Effector CD4-positive, alpha-beta T cell (primary cell): ENCODE results near the gene SHROOM2.
"Not testable (repeated sequence)": the region's sequence is repeated elsewhere in the genome, so short reads cannot be mapped to it uniquely, and the experiment has no call there.

Source experiments
- DNase-seq: peaks from one replicate; pipeline ENCODE4 v3.0.0-alpha.2; 2020

Gene SHROOM2

GRCh38 chrX:9784332-9784731, 1.9 kb upstream of the SHROOM2 start:
- DNase-seq: no peak

- no peak for DNase-seq
Measured at GRCh38 chrX:9785254-9785943, 830 bp upstream of the SHROOM2 start.

GRCh38 chrX:9786798-9787635, 788 bp downstream of the SHROOM2 start:
- DNase-seq: no peak

DNA sequence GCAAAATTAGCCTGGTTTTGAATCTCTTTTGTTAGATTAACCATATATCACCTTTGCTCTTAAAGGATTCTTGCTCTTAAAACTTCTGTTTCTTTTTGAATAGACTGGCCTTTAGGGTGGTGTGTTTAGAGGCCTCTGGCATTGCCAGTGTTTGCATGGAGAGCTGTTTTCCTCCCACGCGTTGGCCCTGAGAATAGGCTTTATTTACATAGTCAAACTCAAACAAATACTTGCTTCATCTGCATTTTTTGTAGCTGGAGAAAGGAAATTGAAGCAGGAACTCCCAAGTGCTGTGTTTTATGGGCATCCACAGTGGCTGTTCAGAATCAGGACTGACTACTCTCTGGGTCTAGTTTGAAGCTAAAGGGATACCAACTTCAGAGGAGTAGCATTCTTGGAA, 2.7 kb downstream of the SHROOM2 start:
- DNase-seq: no peak

DNA sequence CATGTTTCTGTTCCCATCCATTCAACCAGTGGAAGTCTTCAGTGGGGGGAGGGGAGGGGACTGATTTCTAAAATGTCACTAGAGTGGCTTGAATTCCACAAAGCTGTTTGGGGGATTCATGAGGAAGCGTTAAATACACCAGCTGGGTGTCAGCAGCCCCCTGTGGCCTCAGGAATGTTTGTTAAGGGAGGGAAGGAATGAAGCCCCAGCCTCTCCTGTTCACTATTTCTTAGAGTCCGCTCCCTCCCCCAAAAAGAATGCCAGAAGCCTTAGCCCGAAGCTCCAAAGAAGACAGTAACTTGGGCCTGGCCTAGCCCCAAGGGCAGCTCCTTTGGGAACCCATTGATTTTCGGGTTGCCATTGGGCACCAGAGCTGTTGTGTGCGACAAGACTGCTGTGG, 3.3 kb downstream of the SHROOM2 start:
- DNase-seq: no peak

DNA sequence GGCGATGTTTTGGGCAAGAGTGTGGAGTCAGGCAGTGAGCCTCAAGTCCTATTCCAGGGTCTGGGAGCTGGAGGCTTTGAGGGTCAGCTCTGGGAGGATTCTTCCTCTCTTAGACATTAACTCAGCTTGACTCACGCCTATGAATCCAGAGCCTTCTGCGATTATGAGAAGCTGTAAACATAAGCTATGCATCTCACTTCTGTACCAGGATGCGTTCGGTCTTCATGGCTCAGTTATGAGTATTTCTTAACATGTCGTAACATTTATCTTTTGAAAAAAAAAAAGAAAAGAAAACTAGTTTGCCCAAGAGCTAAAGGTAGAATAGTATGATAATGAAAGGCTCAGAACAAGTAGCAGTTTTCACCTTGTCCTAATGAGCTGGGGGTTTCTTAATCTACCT, 4.6 kb downstream of the SHROOM2 start:
- no peak for DNase-seq

DNA sequence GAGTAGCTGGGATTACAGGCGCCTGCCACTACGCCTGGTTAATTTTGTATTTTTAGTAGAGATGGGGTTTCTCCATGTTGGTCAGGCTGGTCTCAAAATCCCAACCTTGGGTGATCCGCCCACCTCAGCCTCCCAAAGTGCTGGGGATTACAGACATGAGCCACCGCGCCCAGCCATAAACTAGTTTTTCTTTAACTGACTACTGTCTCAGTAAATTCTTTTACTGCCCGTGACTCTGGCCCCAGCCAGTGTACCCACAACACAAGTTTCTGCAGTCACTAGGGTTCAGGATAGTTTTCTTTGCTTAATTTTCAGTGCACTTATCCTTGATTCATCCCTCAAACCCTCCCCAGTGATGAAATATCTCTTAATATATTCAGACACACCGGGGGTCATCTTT, 8.3 kb downstream of the SHROOM2 start:
- no peak for DNase-seq

- DNase-seq: no peak
Measured at GRCh38 chrX:9797384-9798360, 11.4 kb downstream of the SHROOM2 start.

DNA sequence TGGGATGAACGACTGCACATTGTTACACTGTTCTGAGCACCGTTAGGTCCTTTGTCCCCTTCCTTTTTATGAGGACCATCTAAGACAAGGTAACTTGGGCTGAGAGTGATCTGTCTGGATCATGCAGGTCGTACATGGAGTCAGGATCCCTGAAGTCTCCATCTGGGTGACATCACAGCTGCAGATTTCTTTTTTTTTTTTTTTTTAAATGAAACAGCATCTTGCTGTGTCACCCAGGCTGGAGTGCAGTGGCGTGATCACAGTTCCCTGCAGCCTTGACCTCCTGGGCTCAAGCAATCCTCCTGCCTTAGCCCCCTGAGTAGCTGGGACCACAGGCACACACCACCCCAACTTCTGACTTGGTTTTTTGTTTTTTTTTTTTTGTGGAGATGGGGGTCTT, 16.5 kb downstream of the SHROOM2 start:
- no peak for DNase-seq

DNA sequence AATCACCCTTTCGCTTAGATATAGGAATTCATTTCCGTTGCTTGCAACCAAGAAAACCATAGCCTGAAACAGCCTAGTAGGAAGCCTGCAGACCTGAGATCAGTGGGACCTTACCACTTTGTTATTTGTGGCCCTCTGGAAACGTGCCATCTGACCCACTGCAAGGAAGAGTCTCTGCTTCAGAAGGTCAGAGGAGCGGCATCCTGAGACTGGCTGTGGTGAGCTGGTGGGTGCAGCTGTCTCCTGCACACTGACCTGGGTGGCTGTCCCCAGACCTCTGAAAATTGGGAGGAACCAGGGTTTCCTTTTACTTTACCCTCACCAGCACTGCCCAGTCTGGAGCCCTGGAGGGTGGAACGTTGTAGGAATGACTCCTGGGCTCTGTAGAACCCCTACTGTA, 18.2 kb downstream of the SHROOM2 start:
- no peak for DNase-seq

DNA sequence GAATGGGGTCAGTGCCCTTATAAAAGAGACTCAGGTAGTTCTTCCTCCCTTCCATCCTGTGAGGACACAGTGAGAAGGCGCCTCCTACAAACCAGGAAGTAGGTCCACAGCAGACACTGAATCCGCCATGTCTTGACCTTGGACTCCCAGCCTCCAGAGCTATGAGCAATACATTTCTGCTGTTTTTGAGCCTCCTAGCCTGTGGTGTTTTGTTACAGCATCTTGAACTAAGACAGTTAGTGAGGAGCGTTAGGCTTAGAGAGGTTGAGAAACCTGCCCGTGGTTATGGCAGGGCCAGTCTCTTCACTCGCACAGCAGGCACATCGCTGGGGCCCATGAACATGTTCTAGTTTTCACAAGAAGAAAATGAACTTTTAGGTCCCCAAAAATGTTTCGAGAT, 19.7 kb downstream of the SHROOM2 start:
- DNase-seq: no peak

DNA sequence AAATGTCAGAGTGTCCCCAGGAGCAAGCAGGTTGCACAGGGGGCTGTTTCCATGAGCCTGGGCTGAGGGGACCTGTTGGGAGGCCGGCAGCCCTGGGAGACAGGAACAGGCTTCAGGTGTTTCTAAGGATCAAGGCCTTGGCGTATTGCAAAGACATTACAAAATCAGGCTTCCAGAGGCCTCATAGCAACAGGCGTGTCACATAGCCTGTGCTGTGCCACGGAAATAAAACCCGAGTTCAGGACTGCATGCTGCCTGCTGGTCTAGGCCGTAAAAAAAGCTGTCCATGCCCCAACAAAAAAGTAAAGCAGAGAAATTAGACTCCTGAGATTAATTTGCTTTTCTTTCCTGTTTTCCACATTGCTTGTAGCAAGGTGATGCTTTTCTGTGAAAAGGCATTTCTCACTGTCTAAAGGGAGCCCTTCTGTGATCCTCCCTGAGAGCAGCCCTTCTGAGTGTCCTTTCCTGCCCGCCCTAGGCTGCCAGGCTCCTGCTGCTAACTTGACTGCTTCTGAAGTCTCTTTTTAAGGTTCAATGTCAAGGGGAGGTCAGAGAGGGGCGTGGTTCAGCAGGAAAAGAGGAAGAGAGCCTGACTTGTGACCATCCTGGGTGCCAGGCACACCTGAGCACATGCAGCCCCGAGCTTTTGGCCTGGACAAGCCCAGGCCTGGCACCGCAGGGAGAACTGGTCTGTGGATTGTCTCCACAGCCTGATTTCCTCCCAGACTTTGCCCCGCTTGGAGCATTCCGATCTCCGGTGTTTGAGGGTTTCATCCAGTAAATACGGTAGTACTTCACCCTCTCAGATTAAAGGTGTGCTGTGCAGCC, 21.3 kb downstream of the SHROOM2 start:
- DNase-seq: no peak

GRCh38 chrX:9809876-9810275, 23.6 kb downstream of the SHROOM2 start:
- not testable (repeated sequence) for DNase-seq

DNA sequence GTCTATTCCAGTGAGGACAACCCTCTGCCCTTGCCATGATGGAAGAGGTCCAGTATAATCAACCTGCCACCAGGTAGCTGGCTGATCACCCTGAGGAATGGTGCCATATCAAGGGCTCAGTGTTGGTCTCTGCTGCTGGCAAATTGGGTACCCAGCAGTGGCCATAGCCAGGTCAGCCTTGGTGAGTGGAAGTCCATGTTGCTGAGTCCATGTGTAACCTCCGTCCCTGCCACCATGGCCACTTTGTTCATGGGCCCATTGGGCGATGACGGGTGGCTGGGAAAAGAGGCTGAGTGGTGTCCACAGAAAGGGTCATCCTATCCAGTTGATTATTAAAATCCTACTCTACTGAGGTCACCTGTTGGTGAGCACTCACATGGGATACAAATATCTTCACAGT, 24.9 kb downstream of the SHROOM2 start:
- not testable (repeated sequence) for DNase-seq

DNA sequence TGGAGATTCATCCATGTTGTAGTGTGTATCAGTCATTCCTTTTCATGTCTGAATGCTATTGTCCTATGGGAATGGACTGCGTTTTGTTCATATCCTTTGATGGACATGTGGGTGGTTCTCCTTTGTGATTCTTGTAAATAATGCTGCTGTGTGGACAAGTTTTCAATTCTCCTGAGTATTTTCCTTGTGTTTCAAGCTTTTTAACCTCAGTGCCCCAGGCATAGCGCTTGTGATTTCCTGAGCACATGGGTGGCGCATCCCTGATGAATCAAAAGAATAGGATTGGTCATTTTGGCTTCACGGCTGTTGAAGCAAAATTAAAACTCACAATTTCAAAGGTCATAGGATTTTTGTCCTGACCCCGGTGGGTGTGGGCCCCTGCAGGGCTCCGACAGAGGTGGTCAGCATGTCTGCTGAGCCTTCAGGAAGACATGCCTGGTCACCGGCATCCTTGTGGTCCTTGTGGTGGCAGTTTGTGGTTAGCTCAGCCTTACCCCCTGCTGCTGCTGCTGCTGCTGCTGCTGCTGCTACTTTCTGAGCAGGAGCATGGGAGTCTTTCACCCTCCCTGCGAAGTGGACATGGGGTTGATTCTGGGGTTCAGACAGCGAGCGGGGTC, 30.0 kb downstream of the SHROOM2 start:
- no peak for DNase-seq

GRCh38 chrX:9821572-9821971, 35.3 kb downstream of the SHROOM2 start:
- no peak for DNase-seq

- no peak for DNase-seq
Measured at GRCh38 chrX:9824554-9824953, 38.3 kb downstream of the SHROOM2 start.

DNA sequence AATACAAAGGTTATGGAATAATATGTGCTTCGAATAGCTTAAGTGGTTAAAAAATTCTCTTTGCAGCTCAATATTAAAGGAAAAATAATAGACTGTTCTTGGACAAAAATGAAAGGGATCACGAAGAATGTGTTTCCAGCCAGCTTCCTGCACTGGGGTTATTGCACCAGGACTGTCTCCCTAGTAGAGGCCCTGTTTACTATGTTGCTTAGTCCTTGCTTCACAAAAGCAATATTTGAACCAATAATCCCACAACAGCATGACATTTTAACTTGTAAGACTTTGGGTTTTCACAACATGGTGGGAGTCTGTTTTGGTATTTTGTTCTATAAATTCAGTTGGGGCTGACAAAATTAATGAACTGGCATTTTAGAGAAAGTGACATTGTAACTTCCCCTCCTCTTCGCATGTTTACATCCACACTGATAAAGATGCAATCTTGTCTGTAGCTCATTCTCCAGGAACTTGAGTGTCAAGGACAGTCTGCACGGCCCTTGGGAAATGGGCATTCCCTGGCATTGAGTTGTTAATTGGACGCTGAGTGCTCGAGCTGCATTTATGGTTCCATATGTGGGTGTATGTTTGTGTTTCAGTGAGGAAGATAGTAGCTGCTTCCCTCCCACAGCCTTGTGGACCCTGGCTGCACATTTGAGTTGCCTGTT, 39.0 kb downstream of the SHROOM2 start:
- no peak for DNase-seq

DNA sequence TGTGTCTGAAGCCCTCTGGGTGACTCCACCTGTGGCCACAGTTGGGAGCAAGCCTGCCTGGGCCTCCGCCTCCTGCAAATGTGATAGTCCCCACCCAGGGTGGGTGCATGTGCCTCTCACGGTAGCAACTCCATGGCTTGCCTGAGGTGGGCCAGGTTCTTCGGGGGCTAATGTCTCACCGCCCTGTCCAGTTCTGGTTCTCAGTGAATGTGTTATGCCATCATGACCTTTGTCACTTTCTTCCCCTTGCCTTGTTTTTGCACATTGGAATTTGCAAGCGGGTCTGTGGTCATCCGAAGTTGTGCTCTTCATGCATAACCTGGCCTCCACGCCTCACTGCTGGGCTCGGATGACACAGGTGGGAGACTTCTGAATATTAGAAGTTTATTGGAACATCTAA, 39.7 kb downstream of the SHROOM2 start:
- DNase-seq: no peak

DNA sequence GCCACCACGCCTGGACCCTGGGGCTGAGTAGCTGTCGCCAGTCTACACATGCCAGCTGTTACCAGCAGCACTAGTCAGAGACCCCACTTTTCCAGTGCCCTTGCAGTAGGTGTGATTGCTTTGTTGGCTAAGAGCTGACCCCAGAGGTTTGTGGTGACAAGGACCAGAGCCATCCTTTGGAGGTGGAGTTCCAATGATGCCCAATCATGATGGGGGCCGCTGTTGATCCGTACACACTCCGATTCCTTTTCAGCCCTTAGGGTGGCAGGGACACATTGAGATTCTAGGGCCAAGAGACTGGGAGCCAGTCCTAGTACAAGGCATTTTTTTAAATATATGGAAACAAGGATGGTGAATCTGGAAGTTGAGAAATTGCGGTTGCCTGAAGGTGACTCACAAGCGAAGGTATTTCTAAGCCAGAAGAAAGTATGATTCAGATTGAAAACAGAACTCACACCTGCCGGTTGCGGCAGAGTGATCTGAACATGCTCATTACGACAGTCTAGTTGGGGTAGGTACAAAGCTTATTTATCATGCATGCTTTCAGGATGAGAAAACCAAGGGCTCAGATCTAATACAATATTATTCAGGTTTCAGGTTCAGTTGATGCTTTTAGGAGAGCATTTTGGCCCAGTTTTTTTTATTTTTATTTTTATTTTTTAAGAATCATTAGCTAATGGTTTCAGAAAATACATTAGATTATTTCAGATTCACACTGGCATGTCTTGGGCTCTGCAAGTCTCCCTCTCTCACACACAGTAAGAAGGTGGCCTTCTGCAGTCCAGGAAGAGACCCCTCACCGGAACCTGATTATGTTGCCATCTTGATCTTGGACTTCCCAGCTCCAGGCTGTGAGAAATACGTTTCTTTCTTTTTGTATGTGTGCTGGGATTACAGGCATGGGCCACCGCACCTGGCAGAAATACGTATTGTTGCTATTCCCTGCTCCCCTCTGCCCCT, 43.4 kb downstream of the SHROOM2 start:
- no peak for DNase-seq
